ENCODE results near the gene MTERF2.

The MTERF2 gene

DNA sequence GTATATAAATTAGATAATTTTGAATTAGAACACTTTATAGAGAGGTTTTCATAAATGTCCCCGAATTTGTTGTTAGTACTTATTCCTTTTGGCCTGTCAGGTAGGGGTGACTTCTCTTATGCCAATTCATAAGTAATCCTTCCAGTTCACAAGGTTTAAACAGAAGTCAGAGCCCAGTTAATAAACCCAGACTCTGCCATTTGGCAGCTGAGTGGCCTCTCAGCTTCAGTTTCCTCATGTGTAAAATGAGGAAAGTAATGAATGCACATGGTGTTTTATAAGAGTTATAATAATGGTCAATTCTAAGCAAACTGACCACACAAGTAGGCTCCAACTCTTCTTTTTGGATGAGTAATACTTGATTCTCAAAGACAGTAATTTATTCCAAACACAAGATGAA is 10.3 kb downstream of the MTERF2 start:
- Histone ChIP-seq H3K36me3 (no peaks in the 10 kb centered on the region; the same call in 1 of the 2 replicates), H3K4me1 (peaks cover 4% of the 10 kb centered on the region), H3K4me3 (ENCODE audit: low read depth, low read length) (no peak overlapping the region), H3K27me3 (no peaks in the 10 kb centered on the region), H3K9me3 (no peaks in the 10 kb centered on the region)
- DNase-seq: no peak
- TF ChIP-seq, protein P1, sequence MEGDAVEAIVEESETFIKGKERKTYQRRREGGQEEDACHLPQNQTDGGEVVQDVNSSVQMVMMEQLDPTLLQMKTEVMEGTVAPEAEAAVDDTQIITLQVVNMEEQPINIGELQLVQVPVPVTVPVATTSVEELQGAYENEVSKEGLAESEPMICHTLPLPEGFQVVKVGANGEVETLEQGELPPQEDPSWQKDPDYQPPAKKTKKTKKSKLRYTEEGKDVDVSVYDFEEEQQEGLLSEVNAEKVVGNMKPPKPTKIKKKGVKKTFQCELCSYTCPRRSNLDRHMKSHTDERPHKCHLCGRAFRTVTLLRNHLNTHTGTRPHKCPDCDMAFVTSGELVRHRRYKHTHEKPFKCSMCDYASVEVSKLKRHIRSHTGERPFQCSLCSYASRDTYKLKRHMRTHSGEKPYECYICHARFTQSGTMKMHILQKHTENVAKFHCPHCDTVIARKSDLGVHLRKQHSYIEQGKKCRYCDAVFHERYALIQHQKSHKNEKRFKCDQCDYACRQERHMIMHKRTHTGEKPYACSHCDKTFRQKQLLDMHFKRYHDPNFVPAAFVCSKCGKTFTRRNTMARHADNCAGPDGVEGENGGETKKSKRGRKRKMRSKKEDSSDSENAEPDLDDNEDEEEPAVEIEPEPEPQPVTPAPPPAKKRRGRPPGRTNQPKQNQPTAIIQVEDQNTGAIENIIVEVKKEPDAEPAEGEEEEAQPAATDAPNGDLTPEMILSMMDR (IDR thresholded peaks at IDR 0.05; ENCODE audit: low read depth, low read length): no peak

DNA sequence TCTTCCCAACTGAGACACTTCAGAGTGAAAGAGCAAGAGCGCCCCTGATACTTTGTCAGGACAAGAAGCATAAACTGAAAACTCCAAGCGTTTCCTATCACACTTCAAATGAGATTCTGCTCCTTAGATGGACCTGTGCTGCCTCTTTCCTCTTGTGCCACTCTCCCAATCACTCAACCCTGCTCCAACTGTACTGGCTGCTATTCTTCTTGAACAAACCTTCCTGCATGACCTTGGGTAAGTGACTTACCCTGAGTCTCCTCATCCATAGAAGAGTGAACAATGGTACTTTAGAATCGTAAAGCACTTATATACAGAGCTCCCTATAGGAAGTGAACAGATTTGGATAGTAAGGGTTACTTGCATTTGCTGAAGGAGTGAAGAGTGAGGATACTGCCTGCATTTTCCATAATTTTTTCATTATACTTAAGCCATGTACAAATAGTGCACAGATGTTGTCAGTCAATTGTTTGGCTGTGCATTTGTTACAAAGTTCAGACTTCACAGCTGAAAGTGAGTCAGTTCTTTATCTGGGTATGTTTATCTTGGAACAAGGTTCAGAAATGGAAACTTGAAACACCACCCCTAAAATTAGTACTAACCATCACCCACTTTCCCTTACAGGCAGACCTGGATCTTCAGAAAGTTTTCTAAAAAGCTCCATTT is 10.8 kb downstream of the MTERF2 start:
- TF ChIP-seq, protein P1 (IDR thresholded peaks at IDR 0.05; ENCODE audit: low read depth, low read length): no peak
- Histone ChIP-seq H3K9me3 (no peaks in the 10 kb centered on the region), H3K36me3 (no peaks in the 10 kb centered on the region; the same call in 1 of the 2 replicates), H3K4me1 (peaks cover 4% of the 10 kb centered on the region), H3K27me3 (no peaks in the 10 kb centered on the region), H3K4me3 (ENCODE audit: low read depth, low read length) (no peak overlapping the region)
- DNase-seq: no peak

DNA sequence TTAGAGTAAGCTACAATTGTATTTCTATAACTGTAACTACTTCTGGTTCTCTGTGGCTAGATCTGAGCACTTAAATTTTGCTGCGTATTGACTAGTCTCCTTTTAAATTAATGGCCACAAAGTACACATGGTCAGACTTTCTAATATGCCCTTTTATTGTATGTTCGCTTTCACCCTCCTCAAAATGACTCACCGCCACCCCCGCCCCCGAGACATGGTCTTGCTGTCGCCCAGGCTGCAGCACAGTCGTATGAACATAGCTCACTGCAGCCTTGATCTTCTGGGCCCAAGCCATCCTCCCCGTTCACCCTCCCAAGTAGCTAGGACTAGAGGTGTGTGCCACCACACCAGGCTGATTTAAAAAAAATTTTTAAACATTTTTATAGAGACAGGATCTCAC is 11.8 kb downstream of the MTERF2 start:
- Histone ChIP-seq H3K4me3 (ENCODE audit: low read depth, low read length) (no peak overlapping the region), H3K36me3 (no peaks in the 10 kb centered on the region), H3K27me3 (no peaks in the 10 kb centered on the region), H3K4me1 (peaks cover 4% of the 10 kb centered on the region), H3K9me3 (no peaks in the 10 kb centered on the region)
- TF ChIP-seq, protein P1 (IDR thresholded peaks at IDR 0.05; ENCODE audit: low read depth, low read length): no peak
- no peak for DNase-seq

DNA sequence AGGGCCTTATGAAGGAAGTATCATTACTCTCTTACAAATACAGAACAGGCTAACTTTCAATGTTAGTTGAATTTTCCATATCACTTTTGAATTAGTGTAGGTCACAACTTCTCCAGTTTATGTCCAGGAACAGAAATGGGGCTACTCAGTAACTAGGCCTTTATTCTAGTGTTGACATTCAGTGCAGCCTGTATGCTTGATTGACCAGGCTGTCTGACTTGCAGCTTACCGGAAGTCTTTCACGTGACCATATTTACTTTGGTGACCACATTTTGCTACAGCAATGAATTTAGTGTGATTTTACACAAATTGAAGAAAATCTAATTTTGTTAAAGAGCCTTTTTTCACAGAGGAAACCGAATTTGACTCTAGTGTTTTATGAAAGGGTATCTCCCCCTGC is 12.4 kb downstream of the MTERF2 start:
- Histone ChIP-seq H3K27me3 (no peaks in the 10 kb centered on the region), H3K36me3 (no peaks in the 10 kb centered on the region), H3K4me3 (ENCODE audit: low read depth, low read length) (no peak overlapping the region), H3K9me3 (no peaks in the 10 kb centered on the region), H3K4me1 (peaks cover 4% of the 10 kb centered on the region)
- no peak for DNase-seq
- TF ChIP-seq, protein P1 (IDR thresholded peaks at IDR 0.05; ENCODE audit: low read depth, low read length): no peak

DNA sequence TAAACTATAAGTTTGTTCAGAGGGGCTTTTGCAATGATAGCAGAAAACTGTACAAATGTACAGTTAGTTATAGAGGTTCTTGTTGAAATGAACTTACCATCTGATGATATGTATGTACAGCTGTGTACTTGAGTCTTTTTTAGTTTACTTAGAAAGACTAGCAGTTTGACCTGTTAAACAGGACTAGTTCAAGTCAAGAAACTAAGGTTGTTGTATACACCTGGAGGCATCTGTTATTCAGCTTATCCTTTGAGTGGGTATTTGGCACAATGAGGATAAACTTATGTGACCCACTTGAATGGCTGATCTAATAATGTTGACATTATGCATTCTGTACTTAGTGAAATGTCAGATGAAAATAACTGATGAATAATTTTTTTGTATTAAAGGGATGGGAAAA is 13.4 kb downstream of the MTERF2 start:
- Histone ChIP-seq H3K36me3 (0 out of 2 replicates have a peak, but pooled peaks cover 1% of the 10 kb centered on the region), H3K27me3 (no peaks in the 10 kb centered on the region), H3K4me1 (peaks cover 2% of the 10 kb centered on the region), H3K4me3 (ENCODE audit: low read depth, low read length) (no peak overlapping the region), H3K9me3 (no peaks in the 10 kb centered on the region)
- TF ChIP-seq, protein P1 (IDR thresholded peaks at IDR 0.05; ENCODE audit: low read depth, low read length): no peak
- no peak for DNase-seq

DNA sequence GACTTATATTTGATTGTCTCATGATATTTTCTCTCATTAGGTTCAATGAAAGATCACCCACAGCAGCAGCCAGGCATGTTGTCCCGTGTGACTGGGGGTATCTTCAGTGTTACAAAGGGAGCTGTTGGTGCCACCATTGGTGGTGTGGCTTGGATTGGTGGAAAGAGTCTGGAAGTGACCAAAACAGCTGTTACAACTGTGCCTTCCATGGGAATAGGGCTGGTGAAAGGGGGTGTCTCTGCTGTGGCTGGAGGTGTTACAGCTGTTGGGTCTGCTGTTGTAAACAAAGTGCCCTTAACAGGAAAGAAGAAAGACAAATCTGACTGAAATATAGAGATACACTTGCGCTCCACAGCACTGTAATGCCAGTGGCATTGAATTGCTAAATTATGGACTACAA is 15.9 kb downstream of the MTERF2 start:
- H3K27me3 ChIP-seq: no peaks in the 10 kb centered on the region
- no peaks in the 10 kb centered on the region; the same call in 1 of the 2 replicates for H3K4me1 ChIP-seq
- no peak overlapping the region for H3K4me3 ChIP-seq (ENCODE audit: low read depth, low read length)
- TF ChIP-seq, protein P1 (IDR thresholded peaks at IDR 0.05; ENCODE audit: low read depth, low read length): no peak
- no peaks in the 10 kb centered on the region for H3K9me3 ChIP-seq
- no peak for DNase-seq
- 0 out of 2 replicates have a peak, but pooled peaks cover 3% of the 10 kb centered on the region for H3K36me3 ChIP-seq

All from BE2C (cell line).